COLO829 (cell line): ENCODE results near the gene PCCA.
"Not testable (repeated sequence)": the region's sequence is repeated elsewhere in the genome, so short reads cannot be mapped to it uniquely, and the experiment has no call there.

Experiments used
- DNase-seq: peaks from one replicate; pipeline ENCODE4 v3.0.0; 2012; ENCODE audit warnings: low spot score

PCCA gene, protein sequence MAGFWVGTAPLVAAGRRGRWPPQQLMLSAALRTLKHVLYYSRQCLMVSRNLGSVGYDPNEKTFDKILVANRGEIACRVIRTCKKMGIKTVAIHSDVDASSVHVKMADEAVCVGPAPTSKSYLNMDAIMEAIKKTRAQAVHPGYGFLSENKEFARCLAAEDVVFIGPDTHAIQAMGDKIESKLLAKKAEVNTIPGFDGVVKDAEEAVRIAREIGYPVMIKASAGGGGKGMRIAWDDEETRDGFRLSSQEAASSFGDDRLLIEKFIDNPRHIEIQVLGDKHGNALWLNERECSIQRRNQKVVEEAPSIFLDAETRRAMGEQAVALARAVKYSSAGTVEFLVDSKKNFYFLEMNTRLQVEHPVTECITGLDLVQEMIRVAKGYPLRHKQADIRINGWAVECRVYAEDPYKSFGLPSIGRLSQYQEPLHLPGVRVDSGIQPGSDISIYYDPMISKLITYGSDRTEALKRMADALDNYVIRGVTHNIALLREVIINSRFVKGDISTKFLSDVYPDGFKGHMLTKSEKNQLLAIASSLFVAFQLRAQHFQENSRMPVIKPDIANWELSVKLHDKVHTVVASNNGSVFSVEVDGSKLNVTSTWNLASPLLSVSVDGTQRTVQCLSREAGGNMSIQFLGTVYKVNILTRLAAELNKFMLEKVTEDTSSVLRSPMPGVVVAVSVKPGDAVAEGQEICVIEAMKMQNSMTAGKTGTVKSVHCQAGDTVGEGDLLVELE

DNA sequence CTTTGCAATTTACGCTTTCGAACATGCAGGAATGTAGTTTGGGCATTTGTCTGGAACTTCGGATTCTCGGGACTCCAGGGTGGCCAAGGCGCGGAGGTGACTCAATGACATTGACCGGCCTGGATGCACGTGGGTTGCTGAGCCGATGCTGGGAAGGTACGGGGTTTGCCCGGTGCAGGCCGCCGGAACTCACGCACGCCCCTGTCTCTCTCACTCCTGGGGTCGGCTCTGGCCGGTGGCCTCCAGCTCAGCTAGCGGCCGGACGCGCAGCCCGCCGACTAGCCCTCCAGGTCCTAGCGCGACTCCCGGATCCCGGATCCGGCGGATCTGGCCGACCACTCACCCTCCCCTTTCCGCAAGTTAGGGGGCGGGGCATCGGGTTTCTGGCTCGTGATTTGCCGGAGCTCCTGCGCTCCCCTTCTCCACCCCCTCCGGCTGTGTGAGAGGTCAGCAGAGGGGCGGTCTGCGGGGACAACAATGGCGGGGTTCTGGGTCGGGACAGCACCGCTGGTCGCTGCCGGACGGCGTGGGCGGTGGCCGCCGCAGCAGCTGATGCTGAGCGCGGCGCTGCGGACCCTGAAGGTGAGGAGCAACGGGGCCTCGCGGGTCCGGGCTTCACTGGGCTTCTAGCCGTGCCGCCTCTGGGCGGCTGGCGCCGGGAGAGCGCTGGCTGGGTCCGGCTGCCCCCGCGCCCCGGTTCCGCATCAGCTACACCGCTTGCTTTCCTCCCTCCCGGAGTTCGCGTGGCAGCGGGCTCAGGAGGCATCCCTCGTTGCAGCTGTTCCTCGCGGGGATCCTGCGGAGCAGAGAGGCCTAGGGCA is at the start of gene PCCA:
TSS of gene PCCA (plus strand) at position 450 of the 821 bp plus-strand sequence. CDS start at position 478, 28 bp downstream.
- DNase-seq: peak; percentile 92

DNA sequence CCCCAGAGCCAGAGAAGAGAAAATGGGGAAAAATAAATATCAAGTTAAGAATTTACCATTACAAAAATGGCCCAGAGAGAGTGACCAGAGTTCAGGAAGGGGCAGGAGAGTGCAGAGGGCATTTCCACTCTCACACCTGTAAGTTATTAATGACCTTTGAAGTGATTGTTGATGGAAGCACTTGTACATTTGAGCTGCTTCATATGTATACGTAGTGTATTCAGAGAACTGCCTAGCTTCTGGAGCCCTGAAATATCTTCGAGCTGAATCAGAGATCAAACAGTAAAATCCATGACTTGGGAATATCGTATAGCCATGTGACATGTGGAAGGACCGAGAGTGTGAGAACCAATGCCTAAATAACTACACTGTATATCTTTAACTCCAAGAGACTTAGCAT is 49.2 kb upstream of the PCCA start:
- DNase-seq: peak; percentile 6

DNA sequence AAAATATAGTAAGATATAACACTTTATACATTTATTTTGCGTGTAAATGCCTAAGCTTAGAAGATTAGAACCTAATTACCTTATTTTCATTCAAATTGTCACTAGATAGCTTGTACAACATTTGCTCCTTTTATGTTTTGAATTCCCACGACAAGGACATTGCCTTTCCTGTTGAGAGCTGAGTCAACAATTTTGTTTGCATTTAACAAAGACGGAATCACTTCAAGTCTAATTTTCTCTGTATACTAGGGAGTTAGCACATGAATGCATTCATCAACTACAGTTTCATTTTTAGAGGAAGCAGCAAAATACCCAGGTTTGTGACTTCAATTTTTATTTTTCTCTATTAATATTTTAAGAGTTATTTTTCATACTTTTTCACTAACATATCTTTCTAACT is 48.7 kb upstream of the PCCA start:
- DNase-seq: no peak

DNA sequence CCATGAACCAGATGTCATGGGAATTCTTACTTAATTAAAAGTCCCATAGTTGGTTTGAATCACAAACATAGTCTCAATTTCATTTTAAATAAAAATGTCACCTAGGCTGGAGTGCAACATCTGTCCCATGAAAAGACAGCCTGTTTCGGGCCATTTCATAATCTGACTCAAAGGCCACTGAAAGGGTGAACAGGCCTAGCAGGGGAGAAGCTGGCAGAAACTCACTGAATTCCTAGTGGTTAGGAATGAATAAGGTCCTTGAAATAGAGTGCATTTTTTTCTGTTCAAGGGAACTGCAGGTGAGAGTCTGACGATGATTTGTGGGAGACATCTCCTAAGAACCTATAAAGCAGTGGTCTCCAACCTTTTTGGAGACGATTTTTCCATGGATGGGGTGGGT is 44.0 kb upstream of the PCCA start:
- DNase-seq: no peak

GRCh38 chr13:100045355-100045754 is 43.5 kb upstream of the PCCA start:
- DNase-seq: no peak

DNA sequence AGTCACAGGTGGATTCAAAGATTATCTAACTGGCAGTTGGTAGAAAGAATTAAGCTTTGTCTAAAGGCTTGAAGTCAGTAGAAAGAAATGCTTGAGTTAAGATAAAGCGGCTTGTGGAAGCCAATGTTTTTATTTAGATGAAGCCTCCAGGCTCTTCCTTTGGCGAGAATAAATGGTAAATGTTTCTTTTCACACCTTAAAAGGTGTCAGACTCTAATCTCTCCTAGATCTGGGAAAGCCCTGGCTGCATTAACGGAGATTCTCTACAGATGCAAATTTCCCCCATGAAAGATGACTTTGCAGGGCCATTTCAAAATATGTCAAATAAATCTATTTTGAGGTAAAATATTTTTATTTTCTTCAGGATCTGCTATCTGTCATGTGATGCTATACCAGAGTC is 37.8 kb upstream of the PCCA start:
- DNase-seq: no peak

DNA sequence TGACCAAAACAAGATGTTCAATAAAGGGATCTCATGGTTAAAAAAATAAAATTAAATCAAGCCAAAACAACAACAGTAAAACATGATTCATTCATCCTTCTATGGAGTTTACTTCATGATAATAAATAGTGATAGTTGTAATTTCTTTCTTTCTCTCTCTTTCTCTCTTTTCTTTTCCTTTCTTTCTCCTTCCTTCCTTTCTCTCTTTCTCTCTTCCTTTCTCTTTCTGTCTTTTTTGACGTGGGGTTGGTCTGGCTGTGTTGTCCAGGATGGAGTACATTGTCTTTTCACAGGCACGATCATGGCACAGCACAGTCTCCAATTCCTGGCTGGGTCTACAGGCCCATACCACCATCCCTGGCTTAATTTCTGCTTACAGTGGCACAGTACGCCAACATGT is 29.1 kb upstream of the PCCA start:
- no peak for DNase-seq

DNA sequence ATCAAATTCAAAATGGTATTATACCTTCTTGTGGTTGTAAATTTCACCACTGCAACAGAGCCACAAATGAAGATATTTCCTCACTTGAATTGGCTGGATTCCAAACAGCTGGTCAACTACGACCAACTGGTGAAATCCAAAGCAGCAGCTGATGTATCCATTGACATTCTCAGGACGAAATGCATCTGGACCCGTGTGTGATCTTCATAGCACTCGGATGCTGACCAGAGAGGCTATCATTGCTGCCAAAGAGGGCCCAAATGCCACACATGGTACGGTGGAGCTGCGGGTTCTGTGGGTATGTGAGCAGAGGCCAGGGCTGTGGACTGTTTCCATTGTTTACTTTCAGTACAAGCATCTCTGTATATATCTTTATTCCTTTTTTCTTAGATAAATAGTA is 25.6 kb upstream of the PCCA start:
- no peak for DNase-seq

GRCh38 chr13:100063906-100064305 is 25.0 kb upstream of the PCCA start:
- DNase-seq: no peak

DNA sequence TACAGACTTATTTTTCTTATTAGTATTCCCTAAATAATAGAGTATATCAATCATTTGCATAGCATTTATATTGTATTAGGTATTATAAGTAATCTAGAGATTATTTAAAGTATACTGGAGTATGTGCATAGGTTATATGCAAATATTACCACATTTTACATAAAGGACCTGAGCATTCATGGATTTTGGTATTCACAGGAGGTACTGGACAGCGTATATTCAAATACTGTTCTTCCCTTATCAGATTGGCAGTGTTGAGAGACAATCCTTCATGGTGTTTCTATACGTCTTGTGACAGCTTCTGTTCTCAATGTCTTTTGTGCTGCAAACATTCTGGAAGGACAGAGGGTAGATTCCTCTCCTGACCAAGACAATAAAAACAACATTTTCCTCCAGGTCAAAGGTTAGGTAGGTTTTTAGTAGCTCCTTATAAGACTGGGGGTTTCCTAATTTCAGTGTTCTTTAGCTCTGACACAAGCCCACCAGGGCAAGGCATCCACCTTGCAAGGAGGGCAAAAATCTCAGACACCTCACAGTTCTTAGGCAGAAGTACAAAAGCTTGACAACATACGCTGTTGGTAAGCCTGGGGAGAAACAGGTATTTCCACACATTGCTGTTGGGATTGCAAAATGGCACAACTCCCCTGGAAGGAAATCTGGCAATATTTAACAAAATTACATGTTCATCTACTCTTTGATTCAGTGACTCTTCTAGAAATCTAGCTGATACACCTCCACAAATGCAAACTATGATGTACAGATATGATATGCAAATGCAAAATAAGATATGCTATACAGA is 20.6 kb upstream of the PCCA start:
- DNase-seq: no peak

DNA sequence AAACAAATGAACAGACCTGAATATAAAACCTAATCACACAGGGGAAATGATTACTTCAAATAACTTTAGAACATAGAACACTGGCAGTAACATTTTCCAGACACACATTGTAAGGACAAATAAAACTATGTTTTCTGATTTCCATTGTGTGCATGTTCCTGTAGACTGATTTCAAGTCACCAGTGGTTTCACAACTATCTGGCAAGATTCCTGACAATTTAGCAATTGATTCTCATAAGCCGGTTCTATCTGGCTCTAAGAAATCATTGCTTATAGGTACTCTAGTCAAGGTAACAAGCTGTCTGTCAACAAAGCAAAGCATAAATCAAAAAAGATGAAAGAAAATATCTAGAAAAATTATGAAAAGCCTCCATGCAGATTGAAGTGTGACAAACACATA is 19.6 kb upstream of the PCCA start:
- DNase-seq: no peak

- no peak for DNase-seq
Observed at GRCh38 chr13:100075700-100076587, 12.9 kb upstream of the PCCA start.

DNA sequence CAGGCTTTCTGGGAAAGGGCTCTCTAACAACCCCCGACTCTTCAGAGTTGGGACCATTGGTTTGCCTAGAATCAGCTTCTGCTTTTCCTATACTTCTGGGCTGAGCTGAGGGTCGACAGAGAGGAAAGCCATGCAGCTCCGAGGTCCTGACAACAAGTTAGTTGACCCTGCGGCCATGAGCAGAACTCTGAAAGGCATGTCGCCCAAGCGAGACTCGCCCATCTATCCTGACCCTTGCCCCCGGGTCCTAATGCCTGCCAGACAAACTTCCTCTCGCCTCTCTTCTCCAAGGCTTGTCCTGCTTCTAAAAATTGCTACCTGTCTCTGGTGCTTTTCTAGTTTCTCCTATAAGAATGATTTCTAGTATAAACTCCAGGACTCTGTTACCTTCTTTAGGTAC is 9.9 kb upstream of the PCCA start:
- DNase-seq: not testable (repeated sequence)

DNA sequence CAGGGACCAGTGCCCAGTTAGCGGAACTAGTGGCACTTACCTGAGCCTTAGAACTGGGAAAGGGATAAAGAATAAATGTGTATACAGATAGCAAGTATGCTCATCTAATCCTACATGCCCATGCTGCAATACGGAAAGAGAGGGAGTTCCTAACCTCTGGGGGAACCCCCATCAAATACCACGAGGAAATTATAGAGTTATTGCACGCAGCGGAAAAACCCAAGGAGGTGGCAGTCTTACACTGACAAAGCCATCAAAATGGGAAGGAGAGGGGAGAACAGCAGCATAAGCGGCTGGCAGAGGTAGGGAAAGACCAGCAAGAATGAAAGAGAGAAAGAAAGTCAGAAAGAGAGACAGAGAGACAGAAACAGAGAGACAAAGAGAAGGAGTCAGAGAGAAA is 5.5 kb upstream of the PCCA start:
- DNase-seq: not testable (repeated sequence)

- DNase-seq: no peak
Observed at GRCh38 chr13:100088273-100088643, 635 bp upstream of the PCCA start.

DNA sequence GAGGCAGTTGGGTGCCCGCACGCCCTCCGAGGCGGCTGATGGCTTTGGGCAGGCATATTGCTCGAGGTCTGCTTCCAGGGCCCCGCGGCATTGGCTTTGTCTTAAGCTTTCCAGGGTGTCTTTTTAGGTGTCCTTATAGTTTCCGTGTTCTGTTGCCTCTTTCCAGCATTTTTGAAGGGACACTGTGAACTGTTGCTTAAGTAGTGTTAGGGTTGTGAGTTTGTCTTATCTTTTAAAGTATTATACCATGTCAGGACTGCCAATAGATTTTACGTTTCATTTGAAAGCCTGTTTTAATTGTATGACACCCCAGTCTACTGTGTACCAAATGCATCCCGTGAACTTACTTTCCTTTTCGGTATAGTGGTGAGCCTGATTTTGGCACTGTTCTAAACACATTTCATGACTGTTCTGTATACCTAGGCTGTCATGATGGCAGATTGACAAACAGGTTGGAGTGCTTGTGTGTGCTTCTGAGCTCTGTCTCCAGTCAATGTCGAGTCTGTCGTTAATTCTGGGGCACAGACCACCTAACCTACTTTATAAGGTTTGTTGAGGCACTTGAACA is 656 bp downstream of the PCCA start:
- peak; percentile 16 for DNase-seq

DNA sequence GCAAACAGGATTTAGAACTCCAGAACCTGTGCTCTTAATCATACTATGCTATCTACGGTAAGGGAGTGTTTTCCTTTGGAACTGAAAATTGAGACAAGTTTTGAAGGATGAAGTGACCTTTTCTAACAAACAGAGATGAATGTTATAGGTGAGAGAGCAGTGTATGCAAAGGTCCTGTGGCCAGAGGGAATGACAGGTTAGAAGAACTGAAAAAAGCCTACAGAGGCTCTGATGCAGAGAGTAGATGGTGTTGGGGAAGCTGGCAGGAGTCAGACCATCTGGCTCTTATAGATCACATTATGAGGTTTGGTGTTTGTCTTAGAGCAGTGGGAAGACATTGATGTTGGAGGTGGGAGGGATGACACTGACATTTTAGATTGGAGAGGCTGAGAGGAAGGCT is 2.0 kb downstream of the PCCA start:
- no peak for DNase-seq

DNA sequence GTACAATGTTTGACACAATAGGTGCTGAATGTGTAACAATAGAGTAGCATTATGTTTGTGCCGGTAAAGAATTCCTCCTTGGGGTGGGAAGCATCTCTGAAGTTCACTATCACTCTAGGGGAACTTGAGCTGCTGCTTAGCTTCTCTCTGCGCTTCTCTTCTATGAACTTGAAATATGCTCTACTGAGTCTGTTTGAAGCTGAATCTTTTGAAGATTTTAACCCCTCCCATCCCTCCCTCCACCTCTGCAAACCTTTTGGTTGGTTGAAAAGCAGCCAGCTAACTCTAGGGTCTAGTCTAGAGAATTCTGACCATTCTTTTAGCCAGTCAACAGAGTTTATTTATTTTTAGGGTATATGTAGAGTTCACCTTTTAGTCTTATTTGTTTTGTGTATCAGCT is 2.5 kb downstream of the PCCA start:
- DNase-seq: no peak

GRCh38 chr13:100092273-100092672 is 3.4 kb downstream of the PCCA start:
- not testable (repeated sequence) for DNase-seq

- no peak for DNase-seq
Observed at GRCh38 chr13:100095498-100095897, 6.6 kb downstream of the PCCA start.

GRCh38 chr13:100096526-100096925 is 7.6 kb downstream of the PCCA start:
- DNase-seq: no peak
